GM13976 (cell line): ENCODE results near the gene MYO1D.

Experiments used
- DNase-seq: peaks from one replicate; pipeline ENCODE4 v3.0.0; 2012; ENCODE audit warnings: low spot score
- CTCF ChIP-seq: IDR thresholded peaks from 2 replicates; pipeline ENCODE4 v1.5.1; 2012; ENCODE audit warnings: borderline replicate concordance, mild to moderate bottlenecking; ENCODE audit not compliant: insufficient read depth; ENCODE audit errors: extremely low read depth, missing control alignments, control extremely low read depth
- in situ Hi-C: fragments of 300-500 bp; cut with MboI; formaldehyde crosslinking; loops from one replicate; pipeline ENCODE4 v1.12.0; 2022; ENCODE audit warnings: low sequenced_read_pairs, mixed read lengths, inconsistent platforms; ENCODE audit not compliant: unreplicated experiment

The MYO1D gene

GRCh38 chr17:32755045-32755805 is 121.7 kb downstream of the MYO1D start:
- DNase-seq = peak; percentile 38
- TF ChIP-seq CTCF = peak; percentile 0
- in situ Hi-C loops = no loop called here

GRCh38 chr17:32752934-32753333 is 124.0 kb downstream of the MYO1D start:
- in situ Hi-C loops = no loop called here
- DNase-seq = no peak
- no peak for TF ChIP-seq CTCF

GRCh38 chr17:32747856-32748255 is 129.1 kb downstream of the MYO1D start:
- DNase-seq = no peak
- in situ Hi-C loops = no loop called here
- TF ChIP-seq CTCF = no peak

GRCh38 chr17:32746698-32747097 is 130.2 kb downstream of the MYO1D start:
- in situ Hi-C loops = no loop called here
- TF ChIP-seq CTCF = no peak
- DNase-seq = no peak

- no peak for TF ChIP-seq CTCF
- no peak for DNase-seq
- in situ Hi-C loops = no loop called here
These were observed 130.6 kb downstream of the MYO1D start for GRCh38 chr17:32746280-32746679.

- no peak for TF ChIP-seq CTCF
- no peak for DNase-seq
- in situ Hi-C loops = no loop called here
These were observed 134.0 kb downstream of the MYO1D start for GRCh38 chr17:32742681-32743538.
